KG1 (cell line): ENCODE results near the gene CHD5.

ENCODE experiments used
- DNase-seq: peaks from one replicate; lab custom pipeline; 2025; lab: John Stamatoyannopoulos, UW

Gene CHD5

DNA sequence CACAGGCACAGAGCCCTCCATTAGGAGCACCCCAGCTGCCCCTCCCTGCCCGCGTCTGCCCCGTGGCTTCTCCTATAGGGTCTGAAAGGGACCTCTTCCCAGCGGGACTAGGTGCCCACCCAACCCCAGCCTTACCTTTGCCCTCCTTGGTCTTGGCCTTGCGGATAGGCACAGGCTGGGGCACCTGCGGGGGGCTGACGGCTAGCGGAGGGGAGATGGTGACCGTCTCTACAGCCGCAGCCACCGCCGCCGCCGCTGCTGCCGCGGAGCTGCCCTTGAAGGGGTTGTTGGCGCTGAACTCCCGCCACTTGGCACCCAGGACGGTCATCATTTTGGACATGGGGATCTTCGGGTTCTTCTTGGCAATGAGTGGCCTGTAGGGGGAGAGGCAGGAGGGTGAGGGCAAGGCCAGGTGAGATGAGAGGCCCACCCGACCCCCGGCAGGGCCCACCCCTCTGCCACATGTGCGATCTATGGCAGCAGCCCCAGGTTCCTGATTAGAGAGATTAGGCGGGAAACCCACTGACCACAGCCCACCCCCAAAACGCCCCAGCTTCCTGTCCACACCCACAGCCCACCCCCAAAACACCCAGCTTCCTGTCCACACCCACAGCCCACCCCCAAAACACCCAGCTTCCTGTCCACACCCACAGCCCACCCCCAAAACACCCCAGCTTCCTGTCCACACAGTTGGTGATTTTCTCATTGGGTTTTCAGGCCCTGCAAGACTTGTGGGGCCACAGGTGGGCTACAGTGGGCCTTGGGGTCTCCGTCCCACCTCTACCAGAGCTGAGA lies 25.4 kb downstream of the CHD5 start:
- no peak for DNase-seq

DNA sequence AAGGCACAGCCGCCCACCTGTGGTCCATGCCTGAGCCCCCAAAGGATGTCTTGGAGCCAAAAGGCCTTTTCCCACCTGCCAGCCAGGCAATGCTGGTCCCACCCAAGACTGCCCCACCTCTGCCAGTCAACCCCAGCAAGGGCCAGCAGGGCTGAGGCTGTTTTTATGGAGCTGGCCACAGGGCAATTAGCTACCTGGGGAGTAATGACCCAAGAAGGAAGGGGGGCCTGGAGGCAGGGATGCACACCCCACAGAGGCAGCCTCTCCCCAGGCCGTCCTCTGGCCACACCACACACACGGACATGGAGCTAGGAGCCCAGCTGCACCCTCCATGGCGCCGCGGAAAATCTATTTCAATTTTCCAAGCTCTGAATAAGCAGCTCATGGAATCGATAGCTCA lies 27.2 kb downstream of the CHD5 start:
- no peak for DNase-seq

DNA sequence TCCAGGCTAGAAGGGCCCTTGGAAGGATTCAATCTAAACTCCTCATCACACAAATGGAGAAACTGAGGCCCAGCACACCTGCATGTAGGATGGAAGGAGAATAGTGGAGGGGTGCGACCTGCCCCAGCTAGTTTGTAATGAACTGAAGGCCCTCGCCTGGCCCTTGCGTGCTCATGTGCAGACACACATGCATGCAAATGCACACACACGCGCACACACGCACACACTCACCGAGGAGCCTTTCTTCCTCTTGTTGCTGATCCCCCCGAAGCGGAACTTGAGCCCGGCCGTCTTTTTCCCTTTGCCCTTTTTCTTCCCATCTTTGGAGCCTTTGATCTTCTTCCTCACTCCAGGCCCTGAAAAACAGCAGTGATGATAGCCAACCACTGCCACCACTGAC lies 27.9 kb downstream of the CHD5 start:
- DNase-seq: no peak

DNA sequence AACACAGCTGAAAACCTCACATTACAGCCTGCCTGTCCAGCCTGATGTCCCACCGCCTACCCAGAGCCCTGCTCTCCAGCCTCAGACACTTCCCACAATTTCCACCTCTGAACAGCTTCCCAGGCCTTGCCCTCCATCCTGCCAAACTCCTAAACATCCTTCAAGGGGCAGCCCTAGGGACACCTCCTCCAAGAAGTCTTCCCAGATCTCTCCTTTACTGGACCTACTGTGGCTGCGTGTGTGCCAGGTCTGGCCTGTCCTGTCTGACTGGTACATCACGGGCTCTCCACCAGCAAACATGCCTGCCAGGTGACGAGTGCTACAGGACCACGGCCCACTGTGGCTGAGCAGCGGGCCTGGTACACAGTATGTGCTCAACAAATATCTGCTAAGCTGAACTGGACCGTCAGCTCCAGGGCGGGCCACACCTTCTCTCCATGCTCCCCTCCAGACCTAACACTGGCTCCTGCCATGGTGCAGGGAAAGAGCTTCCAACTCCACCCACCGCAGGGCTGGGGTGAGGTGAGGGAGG lies 28.8 kb downstream of the CHD5 start:
- no peak for DNase-seq

DNA sequence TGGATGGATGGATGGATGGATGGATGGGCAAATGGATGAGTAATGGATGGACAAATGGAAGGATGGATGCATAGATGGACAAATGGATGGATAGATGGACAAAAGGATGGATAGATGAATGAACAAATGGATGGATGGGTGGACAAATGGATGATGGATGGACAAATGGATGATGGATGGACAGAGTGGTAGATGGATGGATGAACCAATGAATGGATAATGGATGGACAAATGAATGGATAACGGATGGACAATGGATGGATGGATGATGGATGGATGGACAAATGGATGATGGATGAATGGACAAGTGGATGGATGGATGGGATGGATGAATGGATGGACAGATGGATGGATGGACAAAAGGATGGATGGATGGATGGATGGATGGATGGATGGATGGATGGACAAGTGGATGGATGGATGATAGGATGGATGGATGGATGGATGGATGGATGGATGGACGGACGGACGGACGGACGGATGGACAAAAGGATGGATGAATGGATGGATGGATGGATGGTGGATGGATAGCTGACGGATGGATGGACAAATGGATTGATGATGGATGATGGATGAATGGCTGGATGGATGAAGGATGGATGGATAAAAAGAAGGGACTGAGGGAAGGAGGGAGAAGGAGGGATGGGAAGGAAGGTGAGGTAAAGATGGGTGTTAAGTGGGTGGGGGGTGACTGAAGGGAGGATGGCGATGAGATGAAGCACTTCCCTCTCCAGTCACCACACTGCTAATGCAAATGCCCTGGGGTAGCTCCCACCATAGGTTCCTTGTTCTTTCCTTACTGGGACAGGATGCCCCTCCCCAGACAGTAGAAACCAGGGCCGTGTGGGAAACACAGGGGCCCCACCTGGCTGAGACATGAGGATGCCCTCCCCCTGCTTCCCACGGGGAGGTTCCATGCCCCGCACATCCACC lies 29.8 kb downstream of the CHD5 start:
- DNase-seq: no peak

DNA sequence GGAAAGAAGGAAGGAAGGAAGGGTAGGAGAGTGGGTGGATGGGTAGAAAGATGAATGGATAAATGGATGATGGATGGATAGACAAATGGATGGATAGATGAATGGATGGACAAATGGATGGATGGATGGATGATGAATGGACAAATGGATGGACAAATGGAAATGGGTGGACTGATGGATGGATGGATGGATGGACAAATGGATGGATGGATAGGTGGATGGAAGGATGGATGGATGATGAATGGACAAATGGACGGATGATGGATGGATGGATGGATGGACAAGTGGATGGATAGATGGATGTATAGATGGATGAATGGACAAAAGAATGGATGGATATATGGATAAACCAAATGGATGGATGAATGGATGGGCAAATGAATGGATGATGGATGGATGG lies 30.5 kb downstream of the CHD5 start:
- DNase-seq: no peak

DNA sequence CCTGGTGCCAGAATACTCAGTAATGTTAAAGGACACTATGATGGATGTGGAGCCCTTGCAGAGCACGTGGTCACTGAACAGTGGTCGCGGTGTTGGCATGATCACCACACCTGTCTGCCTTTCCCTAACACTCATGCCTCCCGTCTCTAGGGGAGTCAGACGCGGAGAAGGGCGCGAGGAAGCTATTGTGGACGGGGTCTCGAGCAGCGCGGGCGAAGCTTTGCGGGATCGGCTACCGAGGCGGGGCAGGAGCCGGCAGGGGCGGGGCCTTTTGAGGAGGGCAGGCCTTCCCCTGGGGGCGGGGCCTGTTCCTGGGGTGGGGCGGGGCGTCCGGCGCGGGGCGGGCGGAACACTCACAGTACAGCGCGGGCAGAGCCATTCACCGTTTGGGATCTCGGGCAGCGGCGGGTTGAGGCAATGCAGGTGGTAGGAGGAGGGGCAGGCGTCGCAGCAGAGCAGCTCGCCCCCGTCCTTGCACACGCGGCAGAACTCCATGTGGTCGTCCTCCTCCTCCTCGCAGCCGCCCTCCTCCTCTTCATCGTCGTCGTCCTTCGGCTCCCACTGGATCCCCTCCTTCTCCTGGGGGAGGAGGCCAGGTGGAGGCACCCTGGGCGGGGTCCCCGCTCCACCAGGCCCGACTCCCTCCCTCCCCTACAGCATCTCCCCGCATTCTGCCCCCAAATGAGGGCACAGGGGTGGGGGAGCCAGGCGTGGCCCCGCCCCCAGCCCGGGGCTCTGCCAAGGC lies 31.5 kb downstream of the CHD5 start:
- DNase-seq: no peak

DNA sequence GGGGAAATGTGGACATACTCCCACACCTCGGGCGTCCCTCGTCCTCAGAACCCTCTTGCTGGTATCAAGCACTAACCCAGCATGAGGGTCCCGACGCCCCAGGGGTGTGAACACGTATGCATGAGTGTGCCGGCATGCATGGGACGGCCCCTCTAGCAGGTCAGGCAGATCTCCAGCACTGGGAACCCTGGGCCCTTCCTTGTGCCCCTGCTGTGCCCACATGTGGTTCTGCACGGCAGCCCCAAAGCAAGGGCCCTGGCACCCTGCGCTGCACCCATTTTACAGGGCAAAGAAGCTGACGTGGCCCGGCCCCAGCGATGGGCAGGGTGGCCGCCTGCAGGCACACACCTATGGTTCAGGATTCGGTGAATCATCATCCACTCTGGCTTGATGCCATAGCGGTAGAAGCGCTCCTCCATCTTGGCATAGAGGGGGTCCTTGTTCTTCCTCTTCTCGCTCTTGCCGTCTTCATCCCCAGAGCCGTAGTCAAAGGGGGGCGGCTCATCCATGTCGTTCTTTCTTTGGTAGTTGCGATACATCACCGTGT lies 34.2 kb downstream of the CHD5 start:
- DNase-seq: no peak

DNA sequence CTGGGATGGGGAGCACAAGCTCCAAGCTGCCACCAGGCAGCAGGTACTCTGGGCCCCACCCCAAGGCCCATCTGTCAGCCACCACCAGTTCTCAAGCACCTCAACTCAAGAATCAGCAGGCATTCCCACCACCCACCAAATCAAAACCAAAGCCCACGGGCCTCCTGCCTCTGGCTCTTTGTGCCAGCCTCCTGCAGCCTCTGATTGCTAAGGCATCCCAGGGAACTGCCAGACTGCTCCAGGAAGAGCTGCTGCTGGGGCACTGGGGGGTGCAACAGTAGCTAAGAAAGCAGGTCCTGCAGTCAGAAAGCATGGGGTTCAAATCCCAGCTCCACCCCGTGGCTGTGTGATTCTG lies 34.7 kb downstream of the CHD5 start:
- DNase-seq: no peak

DNA sequence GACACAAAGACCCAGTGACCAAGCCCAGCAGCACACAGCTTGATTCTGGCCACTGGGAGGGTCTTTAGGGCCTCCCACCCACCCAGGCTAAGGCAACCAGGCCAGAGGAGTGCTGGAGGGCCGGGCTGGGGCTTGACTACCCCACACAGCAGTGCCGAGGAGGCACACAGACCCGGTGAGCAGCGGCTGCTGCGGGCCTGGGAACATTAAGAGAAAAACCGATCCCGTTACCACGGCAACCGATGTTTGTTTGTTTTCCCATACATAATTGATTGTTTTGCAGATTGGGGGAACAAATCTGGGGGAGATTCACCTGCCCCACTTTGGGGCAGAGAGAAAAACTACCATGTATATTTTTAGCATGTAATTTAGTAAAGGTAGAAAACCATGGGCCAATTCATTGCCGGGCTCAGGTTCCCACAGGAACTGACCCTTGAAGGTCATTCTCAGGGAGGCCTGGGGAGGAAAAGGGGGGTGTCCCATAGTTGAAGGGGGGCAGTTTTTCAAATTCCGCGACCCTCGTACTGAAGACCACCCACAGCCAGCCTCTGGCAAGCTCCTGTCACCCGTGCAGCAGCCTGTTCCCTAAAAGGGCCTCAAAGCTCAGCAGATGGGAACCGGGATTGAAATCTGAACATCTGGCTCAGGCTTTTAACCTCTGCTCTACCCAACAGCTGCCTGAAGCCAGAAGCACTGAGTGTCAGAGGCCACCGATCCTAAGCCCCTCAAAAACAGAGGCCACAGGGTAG lies 35.3 kb downstream of the CHD5 start:
- no peak for DNase-seq

DNA sequence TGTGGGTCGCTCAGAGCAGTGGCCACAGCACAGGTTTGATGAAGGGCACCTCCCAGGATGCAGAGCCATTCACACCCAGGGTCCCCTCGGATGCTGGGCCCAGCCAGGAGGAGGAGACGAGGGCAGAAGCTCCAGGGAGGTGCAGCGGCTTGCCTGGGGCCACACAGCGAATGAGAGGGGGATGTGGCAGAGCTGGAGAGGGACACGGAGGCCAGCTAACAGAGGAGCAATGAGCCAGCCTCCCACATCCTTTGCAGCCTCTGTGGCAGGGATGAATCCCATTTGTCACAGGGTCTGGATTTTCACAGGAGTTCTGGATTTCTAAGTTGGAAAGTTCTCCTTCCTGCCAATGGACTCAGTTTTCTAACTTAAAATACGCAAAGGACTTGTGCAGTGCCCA lies 35.9 kb downstream of the CHD5 start:
- no peak for DNase-seq

DNA sequence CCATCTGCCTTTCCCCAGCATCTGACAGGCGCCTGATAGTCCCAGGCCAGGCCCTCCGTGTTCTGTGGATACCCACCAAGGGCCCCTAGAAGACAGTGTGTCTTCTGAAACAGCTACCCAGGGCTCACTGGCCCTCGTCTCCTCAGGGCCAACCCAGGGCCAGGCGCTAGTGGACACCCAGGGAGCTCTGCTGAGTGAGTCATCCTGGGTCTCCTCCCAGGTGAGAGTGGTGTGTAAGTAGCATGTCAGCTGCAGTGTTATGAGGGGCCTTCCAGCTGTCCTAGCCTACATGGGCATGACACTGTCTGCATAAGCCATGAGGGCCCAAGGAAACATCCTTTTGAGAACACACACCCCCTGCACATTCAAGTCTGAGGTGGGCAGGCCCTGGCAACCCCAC lies 36.7 kb downstream of the CHD5 start:
- DNase-seq: no peak

DNA sequence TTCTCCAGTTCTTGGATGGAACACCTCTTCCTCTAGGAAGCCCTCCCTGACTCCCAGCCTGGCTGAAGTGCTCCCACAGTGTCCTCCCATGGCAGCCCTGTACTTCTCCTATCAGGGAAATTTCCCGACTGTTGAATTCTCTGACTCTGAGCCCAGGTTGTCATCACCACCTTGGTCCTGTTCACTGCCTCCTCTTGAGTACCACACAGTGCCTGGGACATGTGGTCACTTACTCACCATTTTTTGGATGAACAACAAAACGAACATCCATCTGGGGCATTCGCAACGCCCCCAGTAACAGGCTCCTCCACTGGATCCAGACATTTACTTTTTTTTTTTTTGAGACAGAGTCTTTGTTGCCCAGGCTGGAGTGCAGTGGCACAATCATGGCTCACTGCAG lies 37.4 kb downstream of the CHD5 start:
- DNase-seq: no peak

DNA sequence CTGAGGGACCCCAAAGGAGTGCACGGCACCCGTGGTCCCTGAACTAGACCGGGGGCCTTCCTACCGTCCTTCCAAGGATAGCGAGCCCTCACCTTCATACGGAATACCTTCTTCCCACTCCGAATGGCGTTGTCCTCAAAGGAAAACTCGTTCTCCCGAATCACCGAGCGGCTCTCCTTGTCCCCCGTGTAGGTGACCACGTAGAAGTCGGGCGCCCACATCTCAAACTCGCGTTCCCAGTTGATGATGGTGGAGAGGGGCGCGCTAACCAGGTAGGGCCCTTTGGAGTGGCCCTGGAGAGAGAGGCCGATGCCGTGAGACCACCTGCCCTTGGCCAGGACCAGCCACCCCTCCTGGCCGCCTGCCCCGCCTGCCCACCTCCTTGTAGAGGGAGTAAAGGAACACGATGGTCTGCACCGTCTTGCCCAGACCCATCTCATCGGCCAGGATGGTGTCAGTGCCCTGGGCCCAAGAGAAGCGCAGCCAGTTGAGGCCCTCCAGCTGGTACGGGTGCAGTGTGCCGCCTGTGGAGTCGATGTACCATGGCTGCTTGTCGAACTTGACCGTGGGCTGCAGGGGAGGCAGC lies 38.0 kb downstream of the CHD5 start:
- no peak for DNase-seq

DNA sequence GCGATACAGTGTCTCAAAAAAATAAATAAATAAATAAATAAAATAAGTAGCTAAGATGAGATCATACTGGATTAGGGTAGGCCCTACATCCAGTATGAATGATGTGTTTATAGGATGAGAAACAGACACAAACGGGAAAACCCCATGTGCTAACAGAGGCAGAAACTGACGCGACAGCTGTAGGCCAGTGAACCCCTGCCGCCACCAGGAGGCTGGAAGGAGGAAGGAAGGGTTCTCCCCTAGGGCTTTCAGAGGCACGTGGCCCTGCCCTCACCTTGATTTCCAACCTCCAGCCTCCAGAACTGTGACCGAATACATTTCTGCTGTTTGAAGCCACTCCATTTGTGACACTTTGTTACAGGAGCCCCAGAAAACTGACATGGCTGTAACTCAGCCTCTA lies 38.5 kb downstream of the CHD5 start:
- DNase-seq: no peak

DNA sequence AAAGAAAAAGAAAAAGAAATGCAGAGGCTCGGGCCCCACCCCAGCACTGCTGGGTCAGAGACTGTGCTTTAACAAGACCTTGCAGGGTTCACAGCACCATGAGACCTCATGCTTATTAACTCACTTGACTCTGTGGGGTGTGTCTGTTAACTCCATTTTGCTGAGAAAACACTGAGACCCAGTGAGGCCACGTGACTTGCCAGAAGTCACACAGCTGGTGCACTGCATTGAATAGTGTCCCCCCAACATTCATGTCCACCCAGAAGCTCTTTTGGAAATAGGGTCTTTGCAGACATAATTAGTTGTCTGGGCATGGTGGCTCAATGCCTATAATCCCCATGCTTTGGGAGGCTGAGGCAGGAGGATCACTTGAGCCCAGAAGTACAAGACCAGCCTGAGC lies 39.7 kb downstream of the CHD5 start:
- no peak for DNase-seq

DNA sequence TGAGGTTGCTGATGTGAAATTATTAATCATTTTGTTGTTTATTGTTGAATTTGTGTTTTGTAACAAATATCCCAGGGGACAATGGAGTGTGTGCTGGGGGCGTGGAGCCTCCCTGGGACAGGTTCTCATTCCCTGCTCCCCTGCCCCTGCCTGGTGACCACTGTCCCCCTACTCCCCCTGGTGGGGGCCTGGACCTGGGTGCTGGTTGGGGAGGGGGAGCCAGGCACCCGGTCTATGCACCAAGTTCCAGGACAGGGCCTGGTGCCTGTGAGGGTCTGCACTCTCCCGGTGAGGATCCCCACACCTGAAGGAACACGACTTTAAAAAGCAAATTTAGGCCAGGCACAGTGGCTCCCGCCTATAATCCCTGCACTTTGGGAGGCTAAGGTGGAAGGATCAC lies 42.4 kb downstream of the CHD5 start:
- no peak for DNase-seq

DNA sequence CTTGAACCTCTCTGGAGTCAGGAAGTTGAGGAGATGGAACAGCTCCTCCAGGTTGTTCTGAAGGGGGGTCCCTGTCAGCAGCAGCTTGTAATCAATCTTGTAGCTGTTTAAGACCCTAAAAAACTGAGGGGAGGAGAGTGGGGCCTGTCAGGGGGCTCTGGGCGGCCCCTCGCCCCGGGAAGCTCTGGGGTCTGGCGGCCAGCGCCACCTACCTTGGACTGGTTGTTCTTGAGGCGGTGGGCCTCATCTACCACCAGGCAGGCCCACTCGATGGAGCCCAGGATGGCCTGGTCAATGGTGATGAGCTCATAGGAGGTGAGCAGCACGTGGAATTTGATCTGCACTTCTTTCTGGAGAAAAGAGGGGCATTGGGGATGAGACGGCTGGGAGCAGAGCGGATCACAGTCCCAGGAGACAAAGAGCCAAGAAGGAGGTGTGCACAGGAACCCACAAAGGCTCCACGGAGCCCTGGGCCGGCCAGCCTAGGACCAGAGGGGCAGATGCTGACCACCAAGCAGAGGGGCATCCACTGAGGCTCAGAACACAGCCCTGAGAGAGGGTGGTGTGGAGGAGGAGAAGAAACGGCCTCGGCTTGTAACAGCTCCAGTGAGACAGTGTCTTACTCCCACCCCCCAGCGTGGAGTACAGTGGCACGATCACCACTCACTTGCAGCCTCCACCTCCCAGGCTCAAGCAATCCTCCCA lies 43.5 kb downstream of the CHD5 start:
- DNase-seq: no peak

DNA sequence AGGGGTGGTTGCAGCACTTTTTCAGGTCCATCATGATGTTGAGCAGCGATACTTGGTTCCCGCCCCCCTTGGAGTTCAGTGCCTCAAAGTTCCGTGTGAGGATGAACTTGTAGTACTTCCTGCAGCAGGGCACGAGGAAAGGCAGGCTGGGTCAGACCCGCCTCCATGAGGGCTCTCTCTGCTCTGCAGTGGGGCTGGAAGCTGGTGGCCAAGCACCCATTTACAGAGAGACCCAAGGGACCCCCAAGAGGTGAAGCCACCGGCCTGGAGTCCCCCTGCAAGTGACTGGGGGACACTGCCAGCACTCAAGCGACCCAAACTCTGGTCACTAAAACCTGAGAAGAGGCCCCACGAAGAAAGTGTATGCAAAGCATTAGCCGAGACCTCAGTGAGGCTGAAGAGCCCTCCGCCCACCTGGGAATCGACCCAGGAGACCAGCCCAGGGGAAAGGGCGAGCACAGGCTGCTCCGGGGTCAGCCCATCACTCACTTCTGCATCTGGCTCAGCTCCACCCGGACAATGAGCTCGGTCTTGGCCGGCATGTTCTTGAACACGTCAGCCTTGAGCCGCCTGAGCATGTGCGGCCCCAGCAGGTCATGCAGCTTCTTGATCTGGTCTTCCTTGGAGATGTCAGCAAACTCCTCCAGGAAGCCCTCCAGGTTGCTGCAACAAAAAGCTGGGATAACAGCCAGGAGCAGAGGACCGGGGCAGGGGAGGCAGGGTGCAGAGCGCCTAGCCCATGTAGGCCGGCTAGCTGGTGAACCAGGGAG lies 45.2 kb downstream of the CHD5 start:
- no peak for DNase-seq

DNA sequence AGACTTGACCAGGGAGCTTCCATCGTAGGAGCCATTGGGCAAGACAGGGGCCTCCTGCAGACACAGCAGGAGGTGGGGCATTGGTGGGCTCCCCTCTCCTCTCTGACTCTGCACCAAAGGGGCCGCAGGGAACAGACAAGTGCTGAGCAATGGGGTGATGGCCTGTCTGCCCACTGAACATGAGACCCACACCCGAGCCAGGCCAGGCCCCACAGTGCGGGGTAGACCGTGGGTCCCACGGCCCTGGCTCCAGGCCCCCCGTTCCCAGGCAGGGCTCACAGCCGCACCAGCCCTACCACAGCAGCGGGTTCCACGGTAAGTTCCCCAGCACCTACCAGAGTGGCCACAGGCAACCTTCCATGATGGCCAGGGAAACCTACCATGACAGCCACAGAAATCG lies 45.9 kb downstream of the CHD5 start:
- DNase-seq: no peak
